Smooth muscle cell (in vitro differentiated cells): ENCODE data around the gene UBQLNL. TPM values are rescaled to one million over a fixed set of nuclear protein-coding genes. Genes with fewer than 3 reads are reported as not detected.

Experiments
- DNase-seq: peaks from one replicate; lab custom pipeline; 2025; ENCODE audit not compliant: unreplicated experiment; lab: John Stamatoyannopoulos, UW
- H2AFZ ChIP-seq: fragments of 200-600 bp; sonication (generic); 2 replicates; pipeline ENCODE4 v1.6.0; 2016; ENCODE audit warnings: antibody characterized with exemption, low read depth, mild to moderate bottlenecking
- H3F3A ChIP-seq: fragments of 200-600 bp; sonication (generic); 2 replicates; pipeline ENCODE4 v1.6.0; 2017; ENCODE audit warnings: antibody characterized with exemption, low read depth
- H3K27ac ChIP-seq: fragments of 200-600 bp; sonication (generic); 2 replicates; pipeline ENCODE4 v1.5.1; 2016; ENCODE audit warnings: low read depth, mild to moderate bottlenecking
- H3K27me3 ChIP-seq: fragments of 200-600 bp; sonication (generic); 2 replicates; pipeline ENCODE4 v1.6.1; 2016; ENCODE audit warnings: low read depth, mild to moderate bottlenecking
- H3K36me3 ChIP-seq: fragments of 200-600 bp; sonication (generic); 2 replicates; pipeline ENCODE4 v1.5.1; 2016; ENCODE audit warnings: low read depth
- H3K4me1 ChIP-seq: fragments of 200-600 bp; sonication (generic); 2 replicates; pipeline ENCODE4 v1.5.1; 2016; ENCODE audit warnings: low read depth
- H3K4me2 ChIP-seq: fragments of 200-600 bp; sonication (generic); 2 replicates; pipeline ENCODE4 v1.6.0; 2016; ENCODE audit warnings: mild to moderate bottlenecking
- H3K4me3 ChIP-seq: fragments of 200-600 bp; sonication (generic); 2 replicates; pipeline ENCODE4 v1.5.1; 2016; ENCODE audit warnings: mild to moderate bottlenecking
- H3K79me2 ChIP-seq: fragments of 200-600 bp; sonication (generic); 2 replicates; pipeline ENCODE4 v1.6.0; 2016; ENCODE audit warnings: low read depth, mild to moderate bottlenecking
- H3K9ac ChIP-seq: fragments of 200-600 bp; sonication (generic); 2 replicates; pipeline ENCODE4 v1.6.0; 2016; ENCODE audit warnings: low read depth
- H3K9me3 ChIP-seq: fragments of 200-600 bp; sonication (generic); replicated peaks from 2 replicates; pipeline ENCODE4 v1.5.1; 2016; ENCODE audit warnings: low read depth
- H4K20me1 ChIP-seq: fragments of 200-600 bp; sonication (generic); 2 replicates; pipeline ENCODE4 v1.6.0; 2016; ENCODE audit warnings: low read depth
- WGBS: methylation state at CpG from one replicate; pipeline ENCODE4 v1.1.7; 2016; ENCODE audit warnings: low lambda C conversion rate; 5-methylcytosine and 5-hydroxymethylcytosine counted together
- polyA plus RNA-seq: library from polyadenylated mRNA; unstranded; fragments of >200 nt; fragmentation: Nextera tagmentation; extraction: Ambion mirVana; gene quantifications from 2 replicates; pipeline ENCODE4 v1.2.1, GENCODE V29; 2016
- total RNA-seq: library from RNA; depleted of rRNA; stranded (reverse); fragments of >200 nt; gene quantifications from 2 replicates; pipeline ENCODE4 v1.2.3, GENCODE V29; 2014
- TF ChIP-seq, protein P1 (sequence below): fragments of 200-600 bp; sonication (generic); IDR thresholded peaks from 2 replicates; pipeline ENCODE4 v1.5.1; 2017; ENCODE audit warnings: borderline replicate concordance, mild to moderate bottlenecking, antibody characterized with exemption; ENCODE audit not compliant: insufficient read depth, poor library complexity, severe bottlenecking

The UBQLNL gene
- total and polyA plus RNA-seq, 2 experiments from 2014 or later = 0.58 TPM; not detected in 1

DNA sequence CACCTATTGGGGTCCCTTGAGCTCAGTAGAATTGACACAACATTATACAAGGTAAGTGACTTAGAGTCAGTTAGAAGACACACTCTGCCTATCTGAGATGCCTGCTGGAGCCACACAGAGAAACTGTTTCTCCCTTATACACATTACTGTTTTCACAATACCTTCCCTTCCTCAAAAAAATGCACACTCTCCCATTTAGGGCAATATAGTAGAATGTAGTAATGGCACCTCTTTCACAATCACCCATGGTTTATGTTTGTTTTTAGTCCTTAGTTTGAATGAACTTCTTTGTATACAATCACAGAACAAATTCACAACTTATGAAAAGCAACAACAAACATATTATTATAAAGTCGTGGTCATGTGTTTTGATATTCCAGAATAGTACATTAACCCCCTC, 17.5 kb upstream of the UBQLNL start:
- no peak for DNase-seq
- Histone ChIP-seq H4K20me1 (no peaks in the 10 kb centered on the region), H3F3A (no peaks in the 10 kb centered on the region), H3K9me3 (no peaks in the 10 kb centered on the region), H3K79me2 (no peaks in the 10 kb centered on the region), H3K27me3 (no peaks in the 10 kb centered on the region), H3K4me2 (no peak overlapping the region), H3K4me1 (no peaks in the 10 kb centered on the region), H3K36me3 (no peaks in the 10 kb centered on the region), H3K9ac (no peak overlapping the region), H2AFZ (no peak overlapping the region), H3K27ac (no peak overlapping the region), H3K4me3 (no peak overlapping the region)
- TF ChIP-seq, protein P1, sequence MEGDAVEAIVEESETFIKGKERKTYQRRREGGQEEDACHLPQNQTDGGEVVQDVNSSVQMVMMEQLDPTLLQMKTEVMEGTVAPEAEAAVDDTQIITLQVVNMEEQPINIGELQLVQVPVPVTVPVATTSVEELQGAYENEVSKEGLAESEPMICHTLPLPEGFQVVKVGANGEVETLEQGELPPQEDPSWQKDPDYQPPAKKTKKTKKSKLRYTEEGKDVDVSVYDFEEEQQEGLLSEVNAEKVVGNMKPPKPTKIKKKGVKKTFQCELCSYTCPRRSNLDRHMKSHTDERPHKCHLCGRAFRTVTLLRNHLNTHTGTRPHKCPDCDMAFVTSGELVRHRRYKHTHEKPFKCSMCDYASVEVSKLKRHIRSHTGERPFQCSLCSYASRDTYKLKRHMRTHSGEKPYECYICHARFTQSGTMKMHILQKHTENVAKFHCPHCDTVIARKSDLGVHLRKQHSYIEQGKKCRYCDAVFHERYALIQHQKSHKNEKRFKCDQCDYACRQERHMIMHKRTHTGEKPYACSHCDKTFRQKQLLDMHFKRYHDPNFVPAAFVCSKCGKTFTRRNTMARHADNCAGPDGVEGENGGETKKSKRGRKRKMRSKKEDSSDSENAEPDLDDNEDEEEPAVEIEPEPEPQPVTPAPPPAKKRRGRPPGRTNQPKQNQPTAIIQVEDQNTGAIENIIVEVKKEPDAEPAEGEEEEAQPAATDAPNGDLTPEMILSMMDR = no peak
- 79% methylated on average over 1 of the region's 1 CpG for WGBS

DNA sequence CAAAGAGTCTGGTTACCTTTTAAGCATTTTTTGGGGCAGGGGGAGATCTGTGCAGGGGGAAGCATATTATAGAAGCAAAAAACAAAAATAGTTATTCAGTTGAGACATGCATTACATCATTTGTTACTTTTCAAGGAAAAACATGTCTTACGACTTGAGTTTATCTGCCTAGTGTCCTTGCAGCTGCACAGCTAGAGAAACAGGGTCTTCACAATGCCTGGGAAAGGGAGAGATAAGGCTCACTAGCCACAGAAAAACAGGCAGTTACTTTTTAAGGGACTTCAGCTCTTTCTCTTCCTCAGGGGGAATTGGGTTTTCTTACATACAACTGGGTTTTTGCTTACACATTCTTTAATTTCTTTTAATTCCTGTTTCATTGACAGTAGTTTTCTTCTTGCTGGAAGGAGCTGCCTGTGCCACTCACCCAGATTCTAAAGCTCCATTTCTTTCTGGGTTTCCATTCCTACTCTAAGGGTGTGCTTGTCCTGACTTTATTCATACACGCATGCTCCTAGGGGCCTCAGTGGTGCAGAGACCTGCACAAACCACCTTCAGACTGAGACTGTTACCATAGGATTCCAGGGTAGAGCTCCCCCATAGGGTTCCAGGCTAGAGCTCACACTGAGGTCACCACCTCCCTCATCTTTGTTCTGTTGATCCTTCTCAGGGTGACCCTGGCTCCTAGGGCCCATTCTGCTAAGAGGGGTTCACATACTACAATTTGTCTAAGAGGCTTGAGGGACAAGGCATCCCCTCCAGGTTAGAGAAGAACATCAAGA, 14.7 kb upstream of the UBQLNL start:
- Histone ChIP-seq H3K9me3 (no peaks in the 10 kb centered on the region), H3K9ac (no peak overlapping the region), H2AFZ (no peak overlapping the region), H3K79me2 (no peaks in the 10 kb centered on the region), H3F3A (no peaks in the 10 kb centered on the region), H3K4me2 (no peak overlapping the region), H3K36me3 (no peaks in the 10 kb centered on the region), H3K4me1 (no peaks in the 10 kb centered on the region), H3K27ac (no peak overlapping the region), H3K4me3 (no peak overlapping the region), H3K27me3 (no peaks in the 10 kb centered on the region), H4K20me1 (no peaks in the 10 kb centered on the region)
- TF ChIP-seq, protein P1 = no peak
- no peak for DNase-seq
- 66% methylated on average over 2 of the region's 2 CpGs for WGBS

DNA sequence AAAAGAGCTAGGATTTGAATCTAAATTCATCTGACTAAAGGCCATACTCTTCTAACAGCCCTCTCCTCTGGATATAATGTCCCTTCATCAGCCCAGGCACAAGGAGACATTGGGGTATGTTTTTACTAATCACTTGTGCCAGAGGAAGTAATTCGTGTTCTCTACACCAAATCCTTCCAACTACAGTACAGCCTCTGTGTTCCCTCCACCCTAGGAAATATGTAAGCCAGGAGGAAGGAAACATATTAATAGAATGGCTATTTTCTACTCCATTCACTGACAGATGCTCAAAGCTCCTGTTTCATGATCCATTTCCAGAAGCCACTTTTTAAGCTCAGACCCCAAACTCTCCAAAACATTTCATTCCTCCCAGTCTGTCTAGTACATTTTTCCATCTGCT, 12.0 kb upstream of the UBQLNL start:
- TF ChIP-seq, protein P1 = no peak
- Histone ChIP-seq H3K4me1 (no peaks in the 10 kb centered on the region), H4K20me1 (no peaks in the 10 kb centered on the region), H3K27me3 (no peaks in the 10 kb centered on the region), H3K9me3 (no peaks in the 10 kb centered on the region), H3K27ac (no peak overlapping the region), H3K79me2 (no peaks in the 10 kb centered on the region), H2AFZ (no peak overlapping the region), H3K4me3 (no peak overlapping the region), H3K9ac (no peak overlapping the region), H3K36me3 (no peaks in the 10 kb centered on the region), H3F3A (no peaks in the 10 kb centered on the region), H3K4me2 (no peak overlapping the region)
- 60% methylated on average over 1 of the region's 1 CpG for WGBS
- DNase-seq = no peak

DNA sequence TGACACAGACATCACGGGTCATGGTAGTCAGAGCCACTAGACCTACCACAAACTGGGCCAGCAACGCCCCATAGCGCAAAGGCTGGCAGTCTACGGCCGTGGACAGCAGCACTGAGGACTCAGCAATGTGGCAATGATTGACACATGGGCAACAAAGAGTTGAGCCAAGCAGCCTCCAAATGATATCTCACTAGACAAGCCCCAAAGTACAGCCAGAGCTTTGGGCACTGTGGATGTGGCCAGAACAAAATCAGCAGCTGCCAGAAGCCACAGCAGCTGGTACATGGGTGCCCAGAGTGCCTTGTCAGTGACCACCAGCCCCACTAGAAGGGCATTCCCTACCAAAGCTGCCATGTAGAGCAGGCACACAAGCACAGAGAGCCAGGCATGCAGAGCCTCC, 11.2 kb upstream of the UBQLNL start:
- H3K4me2 ChIP-seq = no peak overlapping the region
- no peaks in the 10 kb centered on the region for H3K36me3 ChIP-seq
- H3K9me3 ChIP-seq = no peaks in the 10 kb centered on the region
- no peaks in the 10 kb centered on the region for H3K27me3 ChIP-seq
- DNase-seq = no peak
- H4K20me1 ChIP-seq = no peaks in the 10 kb centered on the region
- no peak overlapping the region for H3K27ac ChIP-seq
- H3K4me1 ChIP-seq = no peaks in the 10 kb centered on the region
- no peaks in the 10 kb centered on the region for H3K79me2 ChIP-seq
- H3F3A ChIP-seq = no peaks in the 10 kb centered on the region
- WGBS = 94% methylated on average over 5 of the region's 5 CpGs
- no peak overlapping the region for H3K9ac ChIP-seq
- TF ChIP-seq, protein P1 = no peak
- no peak overlapping the region for H3K4me3 ChIP-seq
- no peak overlapping the region for H2AFZ ChIP-seq
